ENCODE data around the gene GIPC1. TPM values are rescaled to one million over a fixed set of nuclear protein-coding genes. Genes with fewer than 3 reads are reported as not detected.
A peak's percentile ranks its signal among the peaks of the same experiment; 100 is the strongest.

GIPC1 gene
- total RNA-seq, 4 donors from 2014 or later: 14.1 to 70.0 (median 36.3) TPM

DNA sequence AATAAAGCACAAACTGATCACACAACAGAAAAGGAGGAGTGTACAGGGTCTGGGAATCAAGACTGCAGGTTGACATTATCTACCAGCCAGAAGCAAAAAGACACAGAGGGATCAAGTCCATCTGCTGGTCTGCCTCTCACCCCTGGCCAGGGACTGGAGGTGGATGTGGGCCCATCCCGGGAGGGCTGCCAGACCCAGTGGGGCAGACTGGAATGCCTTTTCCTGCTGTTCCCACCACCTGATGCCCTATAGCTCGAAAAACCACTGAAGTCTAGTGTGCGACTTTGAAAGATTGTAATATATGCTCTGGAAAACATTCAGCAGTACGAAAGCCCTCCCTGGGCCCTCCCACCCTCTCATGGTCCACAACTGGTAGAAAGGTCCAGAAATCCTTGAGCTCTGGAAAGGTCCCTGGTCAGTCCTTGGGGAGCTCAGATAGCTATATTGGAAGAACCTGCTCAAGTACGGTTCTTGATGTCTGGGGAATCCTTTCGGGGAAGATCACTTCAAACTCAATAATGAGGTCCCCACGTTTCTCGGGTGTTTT is 19.6 kb upstream of the GIPC1 start:
- no peaks in the 10 kb centered on the region for H3K9me3 ChIP-seq
- peaks cover 0 to 6% of the 10 kb centered on the region in 2 donors for H3K4me1 ChIP-seq
- H3K27me3 ChIP-seq: no peaks in the 10 kb centered on the region
- H3K4me3 ChIP-seq: peak overlapping the region in 1 of 2 donors; percentile 100
- no peak for DNase-seq
- H3K36me3 ChIP-seq: no peaks in the 10 kb centered on the region
- TF ChIP-seq, protein P1, sequence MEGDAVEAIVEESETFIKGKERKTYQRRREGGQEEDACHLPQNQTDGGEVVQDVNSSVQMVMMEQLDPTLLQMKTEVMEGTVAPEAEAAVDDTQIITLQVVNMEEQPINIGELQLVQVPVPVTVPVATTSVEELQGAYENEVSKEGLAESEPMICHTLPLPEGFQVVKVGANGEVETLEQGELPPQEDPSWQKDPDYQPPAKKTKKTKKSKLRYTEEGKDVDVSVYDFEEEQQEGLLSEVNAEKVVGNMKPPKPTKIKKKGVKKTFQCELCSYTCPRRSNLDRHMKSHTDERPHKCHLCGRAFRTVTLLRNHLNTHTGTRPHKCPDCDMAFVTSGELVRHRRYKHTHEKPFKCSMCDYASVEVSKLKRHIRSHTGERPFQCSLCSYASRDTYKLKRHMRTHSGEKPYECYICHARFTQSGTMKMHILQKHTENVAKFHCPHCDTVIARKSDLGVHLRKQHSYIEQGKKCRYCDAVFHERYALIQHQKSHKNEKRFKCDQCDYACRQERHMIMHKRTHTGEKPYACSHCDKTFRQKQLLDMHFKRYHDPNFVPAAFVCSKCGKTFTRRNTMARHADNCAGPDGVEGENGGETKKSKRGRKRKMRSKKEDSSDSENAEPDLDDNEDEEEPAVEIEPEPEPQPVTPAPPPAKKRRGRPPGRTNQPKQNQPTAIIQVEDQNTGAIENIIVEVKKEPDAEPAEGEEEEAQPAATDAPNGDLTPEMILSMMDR (IDR thresholded peaks at IDR 0.05): no peak
- TF ChIP-seq POLR2A (IDR thresholded peaks at IDR 0.05): no peak
- peak overlapping the region; percentile 24 to 99 for H3K27ac ChIP-seq
- intact Hi-C loops (cut with DNase I; ENCODE audit: low total_unique reads): no loop called here

DNA sequence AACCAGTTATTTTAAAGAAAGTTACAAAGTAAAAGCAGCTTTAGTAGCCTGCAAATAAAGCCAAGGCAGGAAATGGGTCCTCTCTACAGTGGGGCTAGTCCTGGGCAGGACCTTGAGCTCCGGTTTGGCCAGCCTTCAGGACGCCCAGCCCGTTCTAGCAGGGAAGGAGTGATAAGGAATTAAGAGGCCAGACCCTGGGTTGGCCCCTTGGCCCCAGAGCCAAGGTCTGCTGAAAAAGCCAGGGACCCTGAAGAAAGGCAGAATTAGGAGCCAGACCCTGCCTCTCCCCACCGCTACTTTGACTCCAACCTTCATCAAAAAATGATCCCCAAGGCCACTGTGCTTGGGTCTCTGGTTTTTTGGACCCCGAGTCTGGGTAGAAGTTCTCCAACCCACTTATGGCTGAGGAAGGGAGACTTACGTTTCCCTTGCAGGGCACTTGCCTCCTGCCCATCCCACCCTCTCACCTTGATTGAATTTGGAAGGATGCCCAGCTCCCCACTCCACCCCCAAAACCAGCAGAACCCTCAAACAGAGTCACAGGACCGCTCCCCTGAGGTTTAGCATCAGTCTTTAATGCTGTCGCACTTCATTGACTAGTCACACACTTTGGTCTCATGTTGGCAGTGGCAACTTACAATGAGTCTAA is 18.4 kb upstream of the GIPC1 start:
- no peak overlapping the region for H3K4me3 ChIP-seq
- TF ChIP-seq POLR2A (IDR thresholded peaks at IDR 0.05): no peak
- no peaks in the 10 kb centered on the region for H3K9me3 ChIP-seq
- H3K27me3 ChIP-seq: no peaks in the 10 kb centered on the region
- intact Hi-C loops (cut with DNase I; ENCODE audit: low total_unique reads): no loop called here
- no peak for DNase-seq
- no peaks in the 10 kb centered on the region for H3K36me3 ChIP-seq
- peaks cover 0 to 6% of the 10 kb centered on the region in 2 donors for H3K4me1 ChIP-seq
- no peak overlapping the region for H3K27ac ChIP-seq

DNA sequence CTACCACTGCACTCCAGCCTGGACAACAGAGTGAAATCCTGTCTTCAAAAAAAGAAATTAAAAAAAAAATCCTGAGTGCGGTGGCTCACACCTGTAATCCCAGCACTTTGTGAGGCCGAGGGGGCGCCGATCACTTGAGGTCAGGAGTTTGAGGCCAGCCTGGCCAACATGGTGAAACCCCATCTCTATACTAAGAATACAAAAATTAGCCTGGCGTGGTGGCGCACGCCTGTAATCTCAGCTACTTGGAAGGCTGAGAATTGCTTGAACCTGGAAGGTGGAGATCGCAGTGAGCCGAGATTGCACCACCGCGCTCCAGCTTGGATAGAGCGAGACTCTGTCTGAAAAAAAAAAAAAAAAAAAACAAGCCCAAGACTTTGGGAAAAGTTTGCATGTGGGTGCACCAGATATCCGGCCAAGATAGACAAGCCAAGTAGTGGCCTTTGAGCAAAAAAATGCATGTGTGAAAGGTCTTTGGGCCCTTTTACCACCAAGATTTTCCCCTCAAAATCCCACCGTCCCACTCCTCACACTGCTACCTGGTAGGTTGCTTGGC is 16.6 kb upstream of the GIPC1 start:
- peaks cover 0 to 6% of the 10 kb centered on the region in 2 donors for H3K4me1 ChIP-seq
- H3K4me3 ChIP-seq: no peak overlapping the region
- DNase-seq: no peak
- intact Hi-C loops (cut with DNase I; ENCODE audit: low total_unique reads): no loop called here
- no peaks in the 10 kb centered on the region for H3K27me3 ChIP-seq
- TF ChIP-seq, protein P1 (IDR thresholded peaks at IDR 0.05): no peak
- no peak for TF ChIP-seq POLR2A (IDR thresholded peaks at IDR 0.05)
- H3K36me3 ChIP-seq: no peaks in the 10 kb centered on the region
- no peak overlapping the region for H3K27ac ChIP-seq
- no peaks in the 10 kb centered on the region for H3K9me3 ChIP-seq

DNA sequence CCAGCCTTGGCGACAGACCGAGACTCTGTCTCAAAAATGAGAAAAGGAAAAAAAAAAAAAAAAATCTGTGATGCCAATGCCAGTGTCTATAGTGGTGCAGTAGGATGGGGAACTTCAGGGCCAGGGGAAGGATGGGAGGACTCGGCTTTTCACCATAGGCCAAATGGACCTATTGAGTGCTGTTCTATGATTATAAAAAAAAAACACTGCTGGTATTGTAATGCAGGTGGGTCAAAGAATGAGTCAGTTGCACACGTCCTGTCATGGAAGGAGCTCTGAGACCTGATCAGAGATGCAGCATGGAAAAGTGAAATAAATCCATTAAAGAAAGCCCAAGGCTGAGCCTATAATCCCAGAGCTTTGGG is 15.3 kb upstream of the GIPC1 start:
- Histone ChIP-seq H3K27ac (peak overlapping the region; percentile 70 to 82), H3K9me3 (no peaks in the 10 kb centered on the region), H3K4me1 (peaks cover 0 to 4% of the 10 kb centered on the region in 2 donors), H3K36me3 (no peaks in the 10 kb centered on the region), H3K4me3 (no peak overlapping the region), H3K27me3 (no peaks in the 10 kb centered on the region)
- TF ChIP-seq, protein P1 (IDR thresholded peaks at IDR 0.05): no peak
- TF ChIP-seq POLR2A (IDR thresholded peaks at IDR 0.05): no peak
- no peak for DNase-seq
- intact Hi-C loops (cut with DNase I; ENCODE audit: low total_unique reads): no loop called here

DNA sequence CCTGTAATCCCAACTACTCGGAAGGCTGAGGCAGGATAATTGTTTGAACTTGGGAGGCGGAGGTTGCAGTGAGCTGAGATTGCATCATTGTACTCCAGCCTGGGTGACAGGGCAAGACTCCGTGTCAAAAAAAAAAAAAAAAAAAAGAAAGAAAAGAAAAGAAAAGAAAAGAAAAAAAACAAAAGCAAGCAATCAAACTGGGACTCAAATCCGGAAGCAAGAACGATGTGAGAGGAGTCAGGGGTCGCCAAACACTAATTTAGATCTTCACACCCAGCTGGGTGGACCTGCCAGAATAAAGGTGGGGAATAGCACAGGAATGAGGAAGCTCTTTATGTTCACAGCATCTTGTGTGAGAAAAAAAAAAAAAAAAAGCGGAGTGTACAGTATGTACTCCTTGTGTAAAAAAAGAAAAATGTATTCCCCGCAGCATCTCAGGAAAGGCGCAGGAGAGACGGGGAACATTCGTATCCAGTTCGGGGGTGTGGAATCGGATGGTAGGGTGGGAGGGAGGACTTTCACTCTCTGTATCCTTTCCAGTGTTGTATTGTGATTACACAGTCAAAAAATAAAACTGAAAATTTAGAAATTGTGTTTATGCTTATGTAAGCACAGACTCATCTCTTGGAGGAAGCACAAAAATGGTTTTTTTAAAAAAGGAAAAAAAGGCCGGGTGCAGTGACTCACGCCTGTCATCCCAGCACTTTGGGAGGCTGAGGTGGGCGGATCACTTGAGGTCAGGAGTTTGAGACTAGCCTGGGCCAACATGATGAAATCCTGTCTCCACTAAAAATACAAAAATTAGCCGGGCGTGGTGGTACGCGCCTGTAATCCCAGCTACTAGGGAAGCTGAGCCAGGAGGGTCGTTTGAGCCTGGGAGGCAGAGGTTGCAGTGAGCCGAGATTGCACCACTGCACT is 14.6 kb upstream of the GIPC1 start:
- Histone ChIP-seq H3K36me3 (no peaks in the 10 kb centered on the region), H3K9me3 (no peaks in the 10 kb centered on the region), H3K4me1 (no peaks in the 10 kb centered on the region), H3K4me3 (peak overlapping the region; percentile 15 to 18), H3K27ac (peak overlapping the region; percentile 70 to 82), H3K27me3 (no peaks in the 10 kb centered on the region)
- intact Hi-C loops (cut with DNase I; ENCODE audit: low total_unique reads): no loop called here
- TF ChIP-seq, protein P1 (IDR thresholded peaks at IDR 0.05): no peak
- TF ChIP-seq POLR2A (IDR thresholded peaks at IDR 0.05): no peak
- DNase-seq: peak; percentile 73 to 78
